Heart left ventricle (tissue), 13 donors: ENCODE data around the gene ADH4.

Experiments
- CTCF ChIP-seq, 12 donors: fragments of 200-600 bp; sonication (generic) in 4 of 12; IDR thresholded peaks; one replicate each; pipeline versions ENCODE4 v1.5.0 to v1.8.0; 2018 to 2022; ENCODE audit warnings: antibody characterized with exemption in 12 of 12, mild to moderate bottlenecking in 5 of 12
- POLR2A ChIP-seq, 2 donors: fragments of 450-650 bp; IDR thresholded peaks; one replicate each; pipeline ENCODE4 v1.6.1; 2017; ENCODE audit warnings: antibody characterized with exemption in 2 of 2, mild to moderate bottlenecking in 2 of 2, moderate library complexity in 2 of 2
- donor health status: ischemic (EF 13 %, LVEDD 7.1; RV severe dilation, severe dysfunction).
- donor health status: DM: no; HTN: yes; CAD: no.
- donor health status: DM: no; HTN: no; CAD: no.
- donor health status: ischemic (EF 25% LVEDD 6.9; RV normal size, moderate dysfunction).
- donor health status: ischemic (EF 25% LVEDD 5.7; RV mildly dilated, moderate dysfunction).
- donor health status: ischemic (EF 35%, LVEDD 5.7; RV mildly dilated, moderate dysfunction).
- donor health status: nonischemic (EF 11% LVEDD 7.7; RV severe dilation, severe dysfunction).
- donor health status: DM: yes; HTN: yes; CAD: no.
- donor health status: PGD.
- donor health status: ischemic (EF 29% LVEDD 5.4; RV normal size, mild dysfunction).
- donor health status: nonischemic (EF 23%, LVEDD 6.1; RV moderate dilation, normal function).

- TF ChIP-seq CTCF (IDR thresholded peaks at IDR 0.05), result no peak
- TF ChIP-seq POLR2A (IDR thresholded peaks at IDR 0.05), result no peak
Observed at GRCh38 chr4:99100876-99101275, 43.2 kb downstream of the ADH4 start.
